Activated T-cell treated with anti-CD3 and anti-CD28 coated beads, Interleukin-2, amount 50 U/mL, for 24 hours (primary cell): ENCODE results near the gene SLC12A3.
"Not testable (repeated sequence)": the region's sequence is repeated elsewhere in the genome, so short reads cannot be mapped to it uniquely, and the experiment has no call there.

Experiments used
- DNase-seq: peaks from one replicate; pipeline ENCODE4 v3.0.0-alpha.2; 2020
- H3K27ac Mint-ChIP-seq: 2 replicates; pipeline ENCODE4 v1.8.0; 2020; ENCODE audit warnings: mild to moderate bottlenecking, mixed read lengths
- H3K27me3 Mint-ChIP-seq: 2 replicates; pipeline ENCODE4 v1.8.0; 2020; ENCODE audit warnings: mixed read lengths
- H3K36me3 Mint-ChIP-seq: 2 replicates; pipeline ENCODE4 v1.8.0; 2020; ENCODE audit warnings: low read depth, mixed read lengths
- H3K4me1 Mint-ChIP-seq: 2 replicates; pipeline ENCODE4 v1.8.0; 2020; ENCODE audit warnings: low read depth, mixed read lengths
- H3K4me3 Mint-ChIP-seq: 2 replicates; pipeline ENCODE4 v1.8.0; 2020; ENCODE audit warnings: mild to moderate bottlenecking, moderate library complexity, mixed read lengths
- H3K9me3 Mint-ChIP-seq: 2 replicates; pipeline ENCODE4 v1.8.0; 2020; ENCODE audit warnings: mixed read lengths

Gene SLC12A3

GRCh38 chr16:56929639-56930038 lies 64.6 kb downstream of the SLC12A3 start:
- Mint-ChIP-seq H3K36me3 (peaks cover 27% of the 10 kb centered on the region), H3K4me1 (peaks cover 21% of the 10 kb centered on the region), H3K4me3 (no peak overlapping the region), H3K27ac (no peak overlapping the region), H3K27me3 (no peaks in the 10 kb centered on the region), H3K9me3 (no peaks in the 10 kb centered on the region)
- DNase-seq: no peak

- H3K4me3 Mint-ChIP-seq: peak overlapping the region; percentile 96
- peak overlapping the region; percentile 98 for H3K27ac Mint-ChIP-seq
- H3K27me3 Mint-ChIP-seq: no peaks in the 10 kb centered on the region
- DNase-seq: peak; percentile 43
- H3K36me3 Mint-ChIP-seq: peaks cover 37% of the 10 kb centered on the region
- no peaks in the 10 kb centered on the region for H3K9me3 Mint-ChIP-seq
- peaks cover 27% of the 10 kb centered on the region for H3K4me1 Mint-ChIP-seq
Observed at GRCh38 chr16:56930486-56931270, 65.7 kb downstream of the SLC12A3 start.

GRCh38 chr16:56931271-56931891 lies 66.4 kb downstream of the SLC12A3 start:
- peak overlapping the region; percentile 96 for H3K4me3 Mint-ChIP-seq
- H3K36me3 Mint-ChIP-seq: peaks cover 44% of the 10 kb centered on the region
- H3K9me3 Mint-ChIP-seq: no peaks in the 10 kb centered on the region
- DNase-seq: no peak
- no peaks in the 10 kb centered on the region for H3K27me3 Mint-ChIP-seq
- peak overlapping the region; percentile 98 for H3K27ac Mint-ChIP-seq
- H3K4me1 Mint-ChIP-seq: peaks cover 33% of the 10 kb centered on the region

- Mint-ChIP-seq H3K27ac (peak within 1 kb of the TSS; percentile 98), H3K4me3 (peak within 1 kb of the TSS; percentile 96), H3K4me1 (peaks cover 40% of the 10 kb centered on the region), H3K27me3 (no peaks in the 10 kb centered on the region), H3K9me3 (no peaks in the 10 kb centered on the region), H3K36me3 (peaks cover 52% of the 10 kb centered on the region)
- peak; percentile 99 for DNase-seq
Observed at GRCh38 chr16:56931892-56932720, 67.1 kb downstream of the SLC12A3 start, which contains the start of gene HERPUD1. TSS of gene HERPUD1 (plus strand) at chr16:56932142. CDS start at chr16:56932245, 103 bp downstream.

GRCh38 chr16:56932721-56933619 lies 68.0 kb downstream of the SLC12A3 start:
- no peaks in the 10 kb centered on the region for H3K27me3 Mint-ChIP-seq
- peaks cover 48% of the 10 kb centered on the region for H3K4me1 Mint-ChIP-seq
- H3K9me3 Mint-ChIP-seq: no peaks in the 10 kb centered on the region
- peak overlapping the region; percentile 98 for H3K27ac Mint-ChIP-seq
- peaks cover 60% of the 10 kb centered on the region for H3K36me3 Mint-ChIP-seq
- peak; percentile 69 for DNase-seq
- peak overlapping the region; percentile 96 for H3K4me3 Mint-ChIP-seq

GRCh38 chr16:56933828-56934598 lies 69.0 kb downstream of the SLC12A3 start:
- Mint-ChIP-seq H3K9me3 (no peaks in the 10 kb centered on the region), H3K4me1 (peaks cover 59% of the 10 kb centered on the region), H3K4me3 (peak overlapping the region; percentile 96), H3K27me3 (no peaks in the 10 kb centered on the region), H3K36me3 (peaks cover 71% of the 10 kb centered on the region), H3K27ac (peak overlapping the region; percentile 98)
- no peak for DNase-seq

- Mint-ChIP-seq H3K27ac (peak overlapping the region; percentile 98), H3K4me1 (peaks cover 65% of the 10 kb centered on the region)
Observed at GRCh38 chr16:56934599-56935145, 69.7 kb downstream of the SLC12A3 start.

GRCh38 chr16:56935201-56935600 lies 70.2 kb downstream of the SLC12A3 start:
- Mint-ChIP-seq H3K27me3 (no peaks in the 10 kb centered on the region), H3K27ac (peak overlapping the region; percentile 93), H3K9me3 (no peaks in the 10 kb centered on the region), H3K4me1 (peaks cover 71% of the 10 kb centered on the region), H3K36me3 (peaks cover 83% of the 10 kb centered on the region), H3K4me3 (peak overlapping the region; percentile 96)
- no peak for DNase-seq

More at GRCh38 chr16:56934599-56935145, 69.7 kb downstream of the SLC12A3 start:
- not testable (repeated sequence) for H3K27me3 Mint-ChIP-seq, H3K9me3 Mint-ChIP-seq, DNase-seq
- Mint-ChIP-seq H3K4me3 (peak overlapping the region; percentile 96), H3K36me3 (peaks cover 77% of the 10 kb centered on the region)

- Mint-ChIP-seq H3K4me3 (peak overlapping the region; percentile 96), H3K27me3 (no peaks in the 10 kb centered on the region), H3K9me3 (no peaks in the 10 kb centered on the region), H3K36me3 (peaks cover 94% of the 10 kb centered on the region), H3K27ac (peak overlapping the region; percentile 93), H3K4me1 (peaks cover 72% of the 10 kb centered on the region)
- no peak for DNase-seq
Observed at GRCh38 chr16:56936491-56936890, 71.5 kb downstream of the SLC12A3 start.

- peaks cover 98% of the 10 kb centered on the region for H3K36me3 Mint-ChIP-seq
- H3K4me3 Mint-ChIP-seq: peak overlapping the region; percentile 96
- H3K27me3 Mint-ChIP-seq: no peaks in the 10 kb centered on the region
- DNase-seq: no peak
- peaks cover 75% of the 10 kb centered on the region for H3K4me1 Mint-ChIP-seq
- peak overlapping the region; percentile 86 for H3K27ac Mint-ChIP-seq
- H3K9me3 Mint-ChIP-seq: no peaks in the 10 kb centered on the region
Observed at GRCh38 chr16:56936950-56937349, 71.9 kb downstream of the SLC12A3 start.

- H3K4me1 Mint-ChIP-seq: peaks cover 93% of the 10 kb centered on the region
- DNase-seq: no peak
- peaks cover 98% of the 10 kb centered on the region for H3K36me3 Mint-ChIP-seq
- H3K9me3 Mint-ChIP-seq: no peaks in the 10 kb centered on the region
- peak overlapping the region; percentile 77 for H3K4me3 Mint-ChIP-seq
- H3K27me3 Mint-ChIP-seq: no peaks in the 10 kb centered on the region
- peak overlapping the region; percentile 96 for H3K27ac Mint-ChIP-seq
Observed at GRCh38 chr16:56938664-56939513, 73.9 kb downstream of the SLC12A3 start.

- H3K36me3 Mint-ChIP-seq: peaks cover 98% of the 10 kb centered on the region
- no peak for DNase-seq
Observed at GRCh38 chr16:56939801-56940200, 74.8 kb downstream of the SLC12A3 start.

More at GRCh38 chr16:56939801-56940200, 74.8 kb downstream of the SLC12A3 start:
- Mint-ChIP-seq H3K4me3 (peak overlapping the region; percentile 77), H3K27me3 (no peaks in the 10 kb centered on the region), H3K4me1 (peaks cover 95% of the 10 kb centered on the region), H3K27ac (peak overlapping the region; percentile 96), H3K9me3 (no peaks in the 10 kb centered on the region)
